ENCODE measurements around the gene SND1.

GRCh38 chr7:127702052-127702652 lies 50.2 kb downstream of the SND1 start:
- TF ChIP-seq EZH2 (IDR thresholded peaks at IDR 0.05) (no peak), POLR2AphosphoS5 (IDR thresholded peaks at IDR 0.05; ENCODE audit: borderline replicate concordance, low read depth, low read length) (no peak), FOXP2 (optimal IDR thresholded peaks at IDR 0.05; ENCODE audit: control extremely low read depth, extremely low read length, insufficient read depth) (no peak)
